Nephron progenitor cell (in vitro differentiated cells): ENCODE results near the gene GPLD1.

Experiments used
- DNase-seq: peaks from one replicate; pipeline ENCODE4 v3.0.0; 2021
- H3K27ac Mint-ChIP-seq: 2 replicates; pipeline ENCODE4 v1.8.0; 2021; ENCODE audit warnings: mild to moderate bottlenecking, moderate library complexity, mixed read lengths
- H3K27me3 Mint-ChIP-seq: 2 replicates; pipeline ENCODE4 v1.8.0; 2021; ENCODE audit warnings: mild to moderate bottlenecking, low read depth, mixed read lengths; ENCODE audit not compliant: poor library complexity
- H3K36me3 Mint-ChIP-seq: 2 replicates; pipeline ENCODE4 v1.8.0; 2021; ENCODE audit warnings: low read depth, mixed read lengths
- H3K4me1 Mint-ChIP-seq: 2 replicates; pipeline ENCODE4 v1.8.0; 2021; ENCODE audit warnings: mixed read lengths
- H3K4me3 Mint-ChIP-seq: 2 replicates; pipeline ENCODE4 v1.8.0; 2021; ENCODE audit warnings: mild to moderate bottlenecking, moderate library complexity, mixed read lengths
- H3K9me3 Mint-ChIP-seq: 2 replicates; pipeline ENCODE4 v1.8.0; 2021; ENCODE audit warnings: mild to moderate bottlenecking, moderate library complexity, mixed read lengths
- CTCF ChIP-seq: fragments of 200-600 bp; sonication (generic); IDR thresholded peaks from 2 replicates; pipeline ENCODE4 v1.5.0; 2021; ENCODE audit warnings: antibody characterized with exemption

The GPLD1 gene

GRCh38 chr6:24489470-24489869, at the start of gene GPLD1:
TSS of gene GPLD1 (minus strand) at chr6:24489578. CDS start at chr6:24489511, 67 bp downstream.
- Mint-ChIP-seq H3K4me3 (no peak within 1 kb of the TSS), H3K36me3 (no peaks in the 10 kb centered on the region), H3K27me3 (peaks cover 27% of the 10 kb centered on the region), H3K9me3 (no peaks in the 10 kb centered on the region), H3K27ac (no peak within 1 kb of the TSS), H3K4me1 (peaks cover 11% of the 10 kb centered on the region)
- no peak for DNase-seq
- no peak for TF ChIP-seq CTCF

GRCh38 chr6:24537771-24538385, 48.5 kb upstream of the GPLD1 start:
- Mint-ChIP-seq H3K27ac (no peak overlapping the region), H3K9me3 (no peaks in the 10 kb centered on the region), H3K4me1 (no peaks in the 10 kb centered on the region), H3K27me3 (no peaks in the 10 kb centered on the region), H3K4me3 (no peak overlapping the region), H3K36me3 (peaks cover 18% of the 10 kb centered on the region)
- no peak for TF ChIP-seq CTCF
- no peak for DNase-seq

- no peak overlapping the region for H3K27ac Mint-ChIP-seq
Measured at GRCh38 chr6:24537082-24537699, 47.8 kb upstream of the GPLD1 start.

GRCh38 chr6:24536466-24536865, 47.1 kb upstream of the GPLD1 start:
- no peaks in the 10 kb centered on the region for H3K9me3 Mint-ChIP-seq
- no peak overlapping the region for H3K4me3 Mint-ChIP-seq
- no peaks in the 10 kb centered on the region for H3K27me3 Mint-ChIP-seq
- no peak for TF ChIP-seq CTCF
- no peak for DNase-seq
- no peak overlapping the region for H3K27ac Mint-ChIP-seq
- H3K4me1 Mint-ChIP-seq, result no peaks in the 10 kb centered on the region
- peaks cover 29% of the 10 kb centered on the region for H3K36me3 Mint-ChIP-seq

More at GRCh38 chr6:24537082-24537699, 47.8 kb upstream of the GPLD1 start:
- no peak for TF ChIP-seq CTCF
- Mint-ChIP-seq H3K36me3 (peaks cover 25% of the 10 kb centered on the region), H3K27me3 (no peaks in the 10 kb centered on the region), H3K4me1 (no peaks in the 10 kb centered on the region), H3K4me3 (no peak overlapping the region), H3K9me3 (no peaks in the 10 kb centered on the region)
- no peak for DNase-seq

- H3K36me3 Mint-ChIP-seq, result peaks cover 38% of the 10 kb centered on the region
- no peak for TF ChIP-seq CTCF
- no peaks in the 10 kb centered on the region for H3K4me1 Mint-ChIP-seq
- H3K27me3 Mint-ChIP-seq, result no peaks in the 10 kb centered on the region
- H3K27ac Mint-ChIP-seq, result no peak overlapping the region
- DNase-seq, result no peak
- no peaks in the 10 kb centered on the region for H3K9me3 Mint-ChIP-seq
- no peak overlapping the region for H3K4me3 Mint-ChIP-seq
Measured at GRCh38 chr6:24535210-24535609, 45.8 kb upstream of the GPLD1 start.

- H3K27ac Mint-ChIP-seq, result no peak overlapping the region
- TF ChIP-seq CTCF, result no peak
- H3K36me3 Mint-ChIP-seq, result peaks cover 43% of the 10 kb centered on the region
- H3K4me3 Mint-ChIP-seq, result no peak overlapping the region
- H3K4me1 Mint-ChIP-seq, result no peaks in the 10 kb centered on the region
- H3K9me3 Mint-ChIP-seq, result no peaks in the 10 kb centered on the region
- no peak for DNase-seq
- H3K27me3 Mint-ChIP-seq, result no peaks in the 10 kb centered on the region
Measured at GRCh38 chr6:24534329-24534728, 45.0 kb upstream of the GPLD1 start.
